Astrocyte of the hippocampus (primary cell): Measurements from ENCODE around the gene ZNF57.
"Not testable (repeated sequence)": the region's sequence is repeated elsewhere in the genome, so short reads cannot be mapped to it uniquely, and the experiment has no call there.

Source experiments
- DNase-seq: peaks from one replicate; pipeline ENCODE4 v3.0.0; 2011; ENCODE audit warnings: low read depth, low spot score

ZNF57 gene

GRCh38 chr19:2900296-2901252 lies at the start of gene ZNF57:
TSS of gene ZNF57 (plus strand) at chr19:2900928. CDS start at chr19:2901046, 118 bp downstream.
- peak; percentile 100 for DNase-seq

GRCh38 chr19:2852598-2852997 lies 48.1 kb upstream of the ZNF57 start:
- DNase-seq: no peak

GRCh38 chr19:2853015-2853606 lies 47.6 kb upstream of the ZNF57 start:
- no peak for DNase-seq

- no peak for DNase-seq
These were observed 45.9 kb upstream of the ZNF57 start for GRCh38 chr19:2854849-2855248.

GRCh38 chr19:2856457-2857050 lies 44.2 kb upstream of the ZNF57 start:
- DNase-seq: no peak

- DNase-seq: no peak
These were observed 41.9 kb upstream of the ZNF57 start for GRCh38 chr19:2858864-2859263.

- no peak for DNase-seq
These were observed 36.9 kb upstream of the ZNF57 start for GRCh38 chr19:2863816-2864215.

GRCh38 chr19:2865334-2866100 lies 35.2 kb upstream of the ZNF57 start:
- no peak for DNase-seq

- no peak for DNase-seq
These were observed 34.2 kb upstream of the ZNF57 start for GRCh38 chr19:2866495-2867024.

GRCh38 chr19:2867025-2867991 lies 33.4 kb upstream of the ZNF57 start, which contains the start of gene ZNF556:
TSS of gene ZNF556 (plus strand) at chr19:2867335. CDS start at chr19:2867422, 87 bp downstream.
- no peak for DNase-seq

- DNase-seq: no peak
These were observed 31.1 kb upstream of the ZNF57 start for GRCh38 chr19:2869618-2870017.

GRCh38 chr19:2872175-2872574 lies 28.6 kb upstream of the ZNF57 start:
- not testable (repeated sequence) for DNase-seq

GRCh38 chr19:2877398-2878331 lies 23.1 kb upstream of the ZNF57 start:
- DNase-seq: no peak

GRCh38 chr19:2883686-2884439 lies 16.9 kb upstream of the ZNF57 start:
- no peak for DNase-seq

- DNase-seq: no peak
These were observed 15.0 kb upstream of the ZNF57 start for GRCh38 chr19:2885736-2886135.

- DNase-seq: peak; percentile 71
These were observed 13.3 kb upstream of the ZNF57 start for GRCh38 chr19:2887391-2887914.

GRCh38 chr19:2888731-2889224 lies 11.9 kb upstream of the ZNF57 start:
- DNase-seq: no peak

- DNase-seq: not testable (repeated sequence)
These were observed 10.2 kb upstream of the ZNF57 start for GRCh38 chr19:2890531-2890930.
